GM19099 (cell line): Measurements from ENCODE around the gene CLNK.

ENCODE experiments used
- POLR2A ChIP-seq: IDR thresholded peaks from 3 replicates; pipeline ENCODE4 v1.6.1; 2011; ENCODE audit warnings: low read depth; ENCODE audit not compliant: insufficient read length; ENCODE audit errors: extremely low read depth

Gene CLNK

GRCh38 chr4:10607206-10607605, 77.4 kb downstream of the CLNK start:
- TF ChIP-seq POLR2A, result no peak

GRCh38 chr4:10606483-10607155, 77.9 kb downstream of the CLNK start:
- TF ChIP-seq POLR2A, result no peak

GRCh38 chr4:10605746-10606482, 78.7 kb downstream of the CLNK start:
- no peak for TF ChIP-seq POLR2A

- TF ChIP-seq POLR2A, result no peak
Measured at GRCh38 chr4:10605031-10605430, 79.5 kb downstream of the CLNK start.

GRCh38 chr4:10599574-10599973, 85.0 kb downstream of the CLNK start:
- no peak for TF ChIP-seq POLR2A

GRCh38 chr4:10598829-10599228, 85.7 kb downstream of the CLNK start:
- no peak for TF ChIP-seq POLR2A

GRCh38 chr4:10596586-10597290, 87.8 kb downstream of the CLNK start:
- TF ChIP-seq POLR2A, result no peak

- no peak for TF ChIP-seq POLR2A
Measured at GRCh38 chr4:10593130-10593529, 91.4 kb downstream of the CLNK start.

- no peak for TF ChIP-seq POLR2A
Measured at GRCh38 chr4:10590896-10591295, 93.7 kb downstream of the CLNK start.

GRCh38 chr4:10589799-10590198, 94.8 kb downstream of the CLNK start:
- no peak for TF ChIP-seq POLR2A

- TF ChIP-seq POLR2A, result no peak
Measured at GRCh38 chr4:10589321-10589720, 95.2 kb downstream of the CLNK start.

- TF ChIP-seq POLR2A, result no peak
Measured at GRCh38 chr4:10587697-10588096, 96.9 kb downstream of the CLNK start.

GRCh38 chr4:10587296-10587695, 97.3 kb downstream of the CLNK start:
- TF ChIP-seq POLR2A, result no peak

GRCh38 chr4:10584042-10584441, 100.5 kb downstream of the CLNK start:
- no peak for TF ChIP-seq POLR2A

GRCh38 chr4:10582951-10583350, 101.6 kb downstream of the CLNK start:
- no peak for TF ChIP-seq POLR2A

- no peak for TF ChIP-seq POLR2A
Measured at GRCh38 chr4:10582059-10582686, 102.4 kb downstream of the CLNK start.

GRCh38 chr4:10581022-10581421, 103.5 kb downstream of the CLNK start:
- no peak for TF ChIP-seq POLR2A
